Activated naive CD4-positive, alpha-beta T cell treated with Interleukin-2 at 50 U/mL for 16 hours (primary cell): ENCODE measurements around the gene TMEM63C.
"Not testable (repeated sequence)": the region's sequence is repeated elsewhere in the genome, so short reads cannot be mapped to it uniquely, and the experiment has no call there.

Experiments
- DNase-seq: peaks from one replicate; pipeline ENCODE4 v3.0.0-alpha.2; 2020

The TMEM63C gene

GRCh38 chr14:77157740-77158139 is 23.9 kb upstream of the TMEM63C start:
- no peak for DNase-seq

DNA sequence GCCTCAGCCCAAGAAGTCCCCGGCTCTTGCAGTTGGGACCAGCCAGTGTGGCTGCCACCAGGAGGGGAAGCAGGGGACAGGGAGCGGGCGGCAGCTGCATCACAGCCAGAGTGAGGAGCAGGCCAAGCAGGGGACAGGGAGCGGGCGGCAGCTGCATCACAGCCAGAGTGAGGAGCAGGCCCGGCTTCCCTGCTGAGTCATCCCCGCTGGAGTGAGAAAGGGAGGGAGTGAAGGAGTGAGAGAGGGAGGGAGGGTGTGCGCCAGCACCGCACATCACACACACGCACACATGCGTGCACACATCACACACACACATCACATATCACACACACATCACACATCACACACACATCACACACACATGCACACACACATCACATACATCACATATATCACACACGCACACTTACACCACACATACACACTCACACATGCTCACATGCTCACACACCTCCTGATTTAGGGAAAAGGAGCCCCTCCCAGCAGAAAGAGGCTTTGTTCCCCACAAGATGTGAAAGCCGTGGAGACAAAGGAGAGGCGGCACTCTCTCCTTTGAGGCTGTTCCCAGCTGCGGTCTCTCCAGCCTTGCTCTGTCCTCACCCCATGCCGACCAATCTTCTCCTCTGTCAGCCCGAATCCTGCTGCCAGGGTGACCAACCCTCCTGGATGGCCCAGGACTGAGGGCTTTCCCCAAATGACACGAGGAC is 23.3 kb upstream of the TMEM63C start:
- DNase-seq: no peak

DNA sequence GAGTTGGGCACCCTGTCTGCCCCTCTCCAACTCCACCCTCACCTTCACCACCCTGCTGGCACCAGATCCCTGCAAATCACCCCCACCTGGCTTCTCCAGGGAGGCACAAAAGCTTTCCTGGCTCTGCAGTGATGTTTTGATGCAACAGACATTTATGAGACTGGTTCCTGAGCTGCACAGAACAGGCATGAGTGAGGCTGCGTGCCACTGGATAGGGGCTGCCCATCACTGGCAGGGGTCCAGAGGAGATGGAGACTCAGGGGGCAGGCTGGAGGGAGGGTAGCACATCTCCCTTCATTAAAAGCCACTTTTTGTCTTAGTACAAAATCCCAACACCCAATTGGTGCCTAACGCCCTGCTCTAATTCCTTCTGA is 22.7 kb upstream of the TMEM63C start:
- no peak for DNase-seq

DNA sequence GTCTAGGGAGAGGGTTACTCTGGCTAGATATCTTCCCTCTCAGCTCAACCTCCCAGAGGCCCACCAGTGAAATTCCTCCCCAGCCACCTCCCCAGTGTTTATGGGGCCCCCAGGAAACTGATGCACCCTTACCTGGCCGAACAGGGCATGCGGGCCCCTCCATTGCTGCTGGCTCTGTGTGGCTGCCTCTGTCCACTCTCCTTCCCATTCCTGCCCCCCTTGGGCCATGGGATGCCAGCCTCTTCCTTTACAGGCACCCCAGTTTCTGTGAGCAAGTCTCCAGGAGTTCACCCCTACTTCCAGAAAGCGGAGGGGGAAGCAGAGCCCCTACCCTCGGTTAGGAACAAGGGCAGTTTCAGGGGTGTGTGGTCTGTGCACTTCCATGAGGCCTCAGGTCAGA is 20.6 kb upstream of the TMEM63C start:
- DNase-seq: no peak

DNA sequence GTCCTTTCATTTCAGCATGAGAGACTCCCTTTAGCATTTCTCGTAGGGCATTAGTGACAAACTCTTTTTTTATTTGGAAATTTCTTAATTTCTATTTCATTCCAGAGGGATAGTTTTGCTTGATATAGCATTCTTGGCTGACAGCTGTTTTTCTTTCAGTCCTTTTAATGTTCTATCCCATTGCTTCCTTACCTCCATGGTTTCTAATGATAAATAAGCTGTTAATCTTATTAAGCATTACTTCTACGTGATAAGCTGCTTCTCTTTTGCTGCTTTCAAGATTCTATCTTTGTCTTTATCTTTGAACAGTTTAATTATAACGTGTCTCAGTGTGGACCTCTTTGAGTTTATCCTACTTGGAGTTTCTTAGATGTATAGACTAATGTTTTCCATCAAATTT is 11.6 kb upstream of the TMEM63C start:
- DNase-seq: no peak

- DNase-seq: no peak
Measured at GRCh38 chr14:77172916-77173315, 8.7 kb upstream of the TMEM63C start.

DNA sequence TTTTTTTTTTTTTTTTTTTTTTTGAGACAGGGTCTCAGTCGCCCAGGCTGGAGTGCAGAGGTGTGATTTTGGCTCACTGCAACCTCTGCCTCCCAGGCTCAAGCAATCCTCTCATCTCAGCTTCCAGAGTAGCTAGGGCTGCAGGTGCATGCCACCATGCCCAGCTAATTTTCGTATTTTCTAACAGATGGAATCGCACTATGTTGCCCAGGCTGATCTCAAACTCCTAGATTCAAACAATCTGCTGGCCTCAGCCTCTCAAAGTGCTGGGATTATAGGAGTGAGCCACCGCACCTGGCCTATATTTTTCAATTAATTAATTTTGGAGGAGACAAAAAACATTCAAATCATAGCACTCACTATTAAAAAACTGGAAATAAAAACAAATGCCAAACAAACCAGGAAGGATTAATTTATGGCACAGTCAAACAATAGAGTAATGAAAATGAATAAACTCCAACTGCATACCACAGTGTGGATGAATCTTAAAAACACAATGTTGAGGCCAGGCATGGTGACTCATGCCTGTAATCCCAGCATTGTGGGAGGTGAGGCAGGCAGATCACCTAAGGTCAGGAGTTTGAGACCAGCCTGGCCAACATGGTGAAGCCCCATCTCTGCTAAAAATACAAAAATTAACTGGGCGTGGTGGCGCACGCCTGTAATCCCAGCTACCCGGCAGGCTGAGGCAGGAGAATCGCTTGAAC is 7.5 kb upstream of the TMEM63C start:
- not testable (repeated sequence) for DNase-seq

GRCh38 chr14:77175843-77176242 is 5.8 kb upstream of the TMEM63C start:
- DNase-seq: no peak

DNA sequence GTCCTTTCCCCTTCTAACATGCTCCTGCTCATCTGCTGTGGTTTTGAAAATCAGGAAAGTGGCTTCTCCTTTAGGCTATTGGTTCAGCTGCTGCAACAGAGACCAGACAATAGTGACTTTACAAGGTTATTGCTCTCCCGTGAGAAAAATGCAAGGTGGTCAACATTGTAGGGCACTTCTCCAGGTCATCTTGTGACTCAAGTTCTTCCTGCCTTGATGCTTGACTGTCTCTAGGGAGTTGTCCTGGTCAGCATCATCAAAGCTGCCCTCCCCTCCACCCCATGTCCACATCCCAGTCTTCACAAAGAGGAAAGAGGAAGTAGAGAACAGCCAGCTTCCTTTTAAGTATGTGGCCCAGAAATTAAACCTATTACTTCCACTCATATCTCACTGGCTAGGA is 3.9 kb upstream of the TMEM63C start:
- DNase-seq: no peak

- DNase-seq: no peak
Measured at GRCh38 chr14:77178656-77179055, 2.9 kb upstream of the TMEM63C start.

GRCh38 chr14:77180726-77181602 is 634 bp upstream of the TMEM63C start:
- DNase-seq: no peak

DNA sequence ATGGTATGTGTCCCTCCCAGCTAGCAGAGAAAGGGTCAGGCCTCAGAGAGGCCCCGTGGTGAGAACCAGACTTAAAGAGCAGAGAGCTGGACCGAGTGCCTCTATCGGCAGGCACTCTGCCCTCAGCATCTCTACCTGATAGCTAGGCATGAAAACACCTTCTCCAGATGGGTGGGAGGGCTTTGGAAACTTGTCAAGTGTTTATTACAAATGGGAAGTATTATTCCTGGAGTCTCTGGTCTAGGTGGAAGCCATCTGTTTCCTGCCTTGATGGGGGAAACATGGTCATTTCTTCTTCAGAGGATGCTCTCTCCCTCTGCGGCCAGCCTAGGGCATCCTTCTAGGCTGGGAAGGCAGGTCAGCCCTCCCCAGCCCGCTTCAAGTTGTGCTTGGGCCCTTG is 2.3 kb downstream of the TMEM63C start:
- no peak for DNase-seq

DNA sequence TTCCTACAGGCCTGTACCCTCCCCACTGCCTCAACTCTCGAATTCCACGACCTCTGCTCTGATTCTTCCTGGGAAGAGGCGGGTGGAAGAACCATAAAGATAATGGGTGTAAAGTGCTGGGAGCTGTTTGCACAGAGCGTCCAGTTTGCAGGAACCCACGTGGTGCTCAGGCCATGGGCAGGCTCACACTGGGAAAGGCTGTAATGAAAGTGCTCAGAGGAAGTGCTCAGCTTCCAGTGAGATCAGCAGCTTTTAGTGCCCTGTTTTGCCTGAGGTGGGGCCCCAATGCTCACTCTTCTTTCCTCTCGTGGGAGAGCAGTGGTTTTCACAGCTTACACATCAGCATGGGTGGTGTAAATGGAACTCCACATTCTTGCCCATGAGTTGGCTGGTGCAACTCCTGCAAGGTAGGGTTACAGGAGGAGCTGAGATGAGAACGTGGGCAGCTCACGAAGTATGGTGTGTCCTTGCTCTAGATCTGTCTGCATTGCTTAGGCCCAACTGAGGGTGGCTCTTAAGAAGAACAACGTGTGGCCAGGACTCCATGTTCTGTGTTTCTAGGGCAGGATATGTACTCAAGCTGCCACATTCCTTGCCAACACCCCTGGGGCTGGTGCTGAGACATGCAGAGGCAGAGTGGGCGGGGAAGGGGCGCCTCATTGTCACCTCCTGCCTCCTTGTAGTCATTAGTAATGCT is 2.9 kb downstream of the TMEM63C start:
- DNase-seq: no peak

DNA sequence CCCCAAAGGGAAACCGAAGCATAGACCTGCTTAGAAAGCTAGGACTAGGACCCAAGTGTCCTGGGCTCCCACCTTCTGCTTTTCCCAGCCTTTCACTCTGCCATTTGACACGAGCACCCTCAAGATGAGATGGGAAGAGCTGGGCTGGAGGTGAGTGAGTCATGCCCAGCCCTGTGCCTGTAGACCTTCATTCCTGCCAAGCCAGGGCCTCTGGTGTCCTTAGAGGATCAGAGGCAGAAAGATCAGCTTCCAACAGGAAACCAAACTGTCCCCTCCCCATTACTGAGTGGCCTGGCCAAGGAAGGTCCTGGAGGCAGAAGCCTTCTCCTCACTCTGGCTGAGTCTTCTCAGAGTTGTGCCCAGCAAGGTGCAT is 3.5 kb downstream of the TMEM63C start:
- no peak for DNase-seq

GRCh38 chr14:77186911-77187648 is 5.5 kb downstream of the TMEM63C start:
- DNase-seq: no peak

GRCh38 chr14:77187649-77188012 is 6.0 kb downstream of the TMEM63C start:
- DNase-seq: no peak

DNA sequence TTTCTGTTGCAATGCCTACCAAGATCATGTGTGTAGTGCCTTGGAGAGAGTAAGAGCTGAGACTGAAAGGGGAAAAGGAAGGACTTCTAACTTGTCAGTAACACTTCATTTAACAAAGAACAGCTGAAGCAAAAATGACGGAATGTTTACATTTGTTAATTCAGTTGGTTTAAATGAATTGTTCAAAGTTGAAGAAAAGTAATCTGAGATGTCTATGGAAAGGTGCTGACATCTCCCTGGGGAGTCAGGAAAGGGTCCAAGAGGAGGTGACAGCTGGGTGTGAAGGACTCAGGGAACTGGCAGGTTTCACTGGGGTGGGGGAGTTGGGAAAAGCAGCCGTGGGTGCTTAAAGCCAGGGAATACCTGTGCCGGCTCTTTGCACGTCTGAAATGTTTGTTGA is 7.9 kb downstream of the TMEM63C start:
- no peak for DNase-seq

- DNase-seq: no peak
Measured at GRCh38 chr14:77190977-77191376, 9.4 kb downstream of the TMEM63C start.

GRCh38 chr14:77194706-77195105 is 13.1 kb downstream of the TMEM63C start:
- no peak for DNase-seq

DNA sequence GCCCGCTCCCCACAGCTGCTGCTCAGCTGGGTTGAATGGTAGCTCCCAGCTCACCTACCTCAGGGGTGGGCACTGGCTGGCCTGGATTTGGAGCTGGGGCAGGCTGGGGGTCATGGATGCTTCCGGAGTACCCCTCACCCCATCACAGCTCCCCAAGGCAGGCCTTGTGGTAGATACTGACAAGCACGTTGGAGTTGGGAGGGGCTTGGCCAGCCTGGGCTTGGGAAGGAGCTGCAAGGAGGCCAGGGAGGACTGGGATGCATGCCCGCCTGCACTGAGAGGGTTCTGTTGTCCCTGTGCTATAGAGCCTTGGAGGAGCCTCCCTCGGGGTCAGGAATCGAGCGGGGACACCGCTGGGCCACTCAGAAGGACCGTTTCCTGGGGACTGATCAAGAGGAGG is 14.2 kb downstream of the TMEM63C start:
- no peak for DNase-seq

DNA sequence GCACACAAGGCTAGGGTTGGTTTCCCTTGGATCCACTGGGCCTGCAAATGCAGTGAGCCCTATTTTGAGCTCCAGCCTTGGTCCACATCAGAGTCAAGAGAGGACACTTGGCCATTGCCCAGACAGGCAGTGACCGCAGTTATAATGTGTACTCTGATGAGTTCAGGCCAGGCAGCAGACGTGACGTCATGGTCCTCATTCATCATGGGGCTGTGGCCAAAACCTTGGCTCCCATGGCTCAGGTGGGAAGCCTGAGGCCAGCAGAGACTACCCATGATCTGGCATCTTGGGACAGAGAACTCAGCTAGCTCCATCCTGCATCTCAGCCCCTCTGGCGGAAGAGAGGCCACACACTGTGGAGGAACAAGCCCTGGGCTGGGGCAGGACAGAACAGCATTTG is 16.4 kb downstream of the TMEM63C start:
- DNase-seq: no peak

GRCh38 chr14:77198561-77198960 is 17.0 kb downstream of the TMEM63C start:
- no peak for DNase-seq

DNA sequence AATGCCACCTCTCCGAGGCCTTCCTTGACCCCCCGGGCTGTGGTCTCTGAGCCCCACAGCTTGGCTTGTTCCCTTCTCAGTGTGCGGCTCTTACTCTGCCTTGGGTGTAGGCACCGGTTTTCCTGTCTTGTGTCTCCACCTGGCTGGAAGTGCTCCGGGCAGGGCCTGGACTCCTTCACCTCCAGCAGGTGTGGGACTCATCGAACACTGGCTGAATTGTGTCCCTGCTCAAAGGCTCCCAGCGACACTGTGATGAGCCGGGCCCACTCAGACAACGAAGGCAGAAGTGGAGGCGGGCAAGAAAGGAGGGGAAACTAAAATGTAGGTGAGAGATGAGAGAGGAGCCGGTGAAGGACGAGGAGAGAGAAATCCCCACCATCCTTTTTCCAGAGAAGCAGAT is 18.0 kb downstream of the TMEM63C start:
- no peak for DNase-seq
